ENCODE data around the gene CAMKMT.

The CAMKMT gene

GRCh38 chr2:44453259-44453658 lies 91.5 kb downstream of the CAMKMT start:
- H3K36me3 ChIP-seq (ENCODE audit: control insufficient read depth in 1 of 2, insufficient read depth in 2 of 2, low read length in 2 of 2): no peaks in the 10 kb centered on the region
- no peak overlapping the region for H3K23ac ChIP-seq (ENCODE audit: low read length)
- no peaks in the 10 kb centered on the region for H3K9me3 ChIP-seq (ENCODE audit: insufficient read depth, low read depth, low read length)
- H3K4ac ChIP-seq (ENCODE audit: low read depth, low read length): no peak overlapping the region
- WGBS (ENCODE audit: extremely low coverage, insufficient coverage, insufficient read length): no CpG with 5 or more reads among the region's 1 CpG
- no peaks in the 10 kb centered on the region for H3K79me2 ChIP-seq (ENCODE audit: control insufficient read depth, insufficient read depth, low read length, poor library complexity)
- no peak overlapping the region for H3K9ac ChIP-seq (ENCODE audit: low read length)
- H3K4me1 ChIP-seq (ENCODE audit: control insufficient read depth in 1 of 2, insufficient read depth in 2 of 2, low read length in 2 of 2): no peaks in the 10 kb centered on the region
- no peak overlapping the region for H3K27ac ChIP-seq (ENCODE audit: low read depth, low read length)
- H2BK120ac ChIP-seq (ENCODE audit: insufficient read depth, low read length, poor library complexity): no peak overlapping the region
- no peaks in the 10 kb centered on the region for H3K27me3 ChIP-seq (ENCODE audit: insufficient read depth, low read length)
- H4K12ac ChIP-seq (ENCODE audit: low read depth, low read length): no peak overlapping the region
- no peak for DNase-seq
- no peak overlapping the region for H2BK5ac ChIP-seq (ENCODE audit: low read depth, low read length, poor library complexity)
- no peak overlapping the region for H3K14ac ChIP-seq (ENCODE audit: low read length)
- H2AFZ ChIP-seq (ENCODE audit: insufficient read depth, low read length, poor library complexity): no peak overlapping the region
- H4K91ac ChIP-seq (ENCODE audit: low read depth, low read length): no peak overlapping the region
- no peak overlapping the region for H2AK5ac ChIP-seq (ENCODE audit: low read length)
- no peaks in the 10 kb centered on the region for H3K79me1 ChIP-seq (ENCODE audit: low read length)
- H4K8ac ChIP-seq (ENCODE audit: low read depth, low read length): no peak overlapping the region
- H3K18ac ChIP-seq (ENCODE audit: low read length): no peak overlapping the region
- H3K4me2 ChIP-seq (ENCODE audit: low read length): no peak overlapping the region
- H3K4me3 ChIP-seq (ENCODE audit: low read depth, low read length): no peak overlapping the region
- H2BK12ac ChIP-seq (ENCODE audit: low read length): no peak overlapping the region

- Histone ChIP-seq H3K14ac (ENCODE audit: low read length) (no peak overlapping the region), H2BK12ac (ENCODE audit: low read length) (no peak overlapping the region), H3K4me3 (ENCODE audit: low read depth, low read length) (no peak overlapping the region), H2BK120ac (ENCODE audit: insufficient read depth, low read length, poor library complexity) (no peak overlapping the region), H2AK5ac (ENCODE audit: low read length) (no peak overlapping the region), H3K4me1 (ENCODE audit: control insufficient read depth in 1 of 2, insufficient read depth in 2 of 2, low read length in 2 of 2) (no peaks in the 10 kb centered on the region), H3K36me3 (ENCODE audit: control insufficient read depth in 1 of 2, insufficient read depth in 2 of 2, low read length in 2 of 2) (no peaks in the 10 kb centered on the region), H4K91ac (ENCODE audit: low read depth, low read length) (no peak overlapping the region), H4K8ac (ENCODE audit: low read depth, low read length) (no peak overlapping the region), H3K4ac (ENCODE audit: low read depth, low read length) (no peak overlapping the region), H3K9ac (ENCODE audit: low read length) (no peak overlapping the region), H3K23ac (ENCODE audit: low read length) (no peak overlapping the region), H3K4me2 (ENCODE audit: low read length) (no peak overlapping the region), H2AFZ (ENCODE audit: insufficient read depth, low read length, poor library complexity) (no peak overlapping the region), H3K79me2 (ENCODE audit: control insufficient read depth, insufficient read depth, low read length, poor library complexity) (no peaks in the 10 kb centered on the region), H3K18ac (ENCODE audit: low read length) (no peak overlapping the region), H4K12ac (ENCODE audit: low read depth, low read length) (no peak overlapping the region), H3K79me1 (ENCODE audit: low read length) (no peaks in the 10 kb centered on the region), H3K9me3 (ENCODE audit: insufficient read depth, low read depth, low read length) (no peaks in the 10 kb centered on the region), H2BK5ac (ENCODE audit: low read depth, low read length, poor library complexity) (no peak overlapping the region), H3K27me3 (ENCODE audit: insufficient read depth, low read length) (no peaks in the 10 kb centered on the region), H3K27ac (ENCODE audit: low read depth, low read length) (no peak overlapping the region)
- no CpG with 5 or more reads among the region's 1 CpG for WGBS (ENCODE audit: extremely low coverage, insufficient coverage, insufficient read length)
- no peak for DNase-seq
Observed at GRCh38 chr2:44455877-44456276, 94.1 kb downstream of the CAMKMT start.

- DNase-seq: no peak
- Histone ChIP-seq H2BK12ac (ENCODE audit: low read length) (no peak overlapping the region), H4K8ac (ENCODE audit: low read depth, low read length) (no peak overlapping the region), H4K12ac (ENCODE audit: low read depth, low read length) (no peak overlapping the region), H2BK5ac (ENCODE audit: low read depth, low read length, poor library complexity) (no peak overlapping the region), H3K9ac (ENCODE audit: low read length) (no peak overlapping the region), H3K23ac (ENCODE audit: low read length) (no peak overlapping the region), H3K9me3 (ENCODE audit: insufficient read depth, low read depth, low read length) (no peaks in the 10 kb centered on the region), H3K4me3 (ENCODE audit: low read depth, low read length) (no peak overlapping the region), H3K4me2 (ENCODE audit: low read length) (no peak overlapping the region), H3K27me3 (ENCODE audit: insufficient read depth, low read length) (no peaks in the 10 kb centered on the region), H3K4me1 (ENCODE audit: control insufficient read depth in 1 of 2, insufficient read depth in 2 of 2, low read length in 2 of 2) (no peaks in the 10 kb centered on the region), H3K18ac (ENCODE audit: low read length) (no peak overlapping the region), H3K4ac (ENCODE audit: low read depth, low read length) (no peak overlapping the region), H3K27ac (ENCODE audit: low read depth, low read length) (no peak overlapping the region), H2BK120ac (ENCODE audit: insufficient read depth, low read length, poor library complexity) (no peak overlapping the region), H2AK5ac (ENCODE audit: low read length) (no peak overlapping the region), H3K79me2 (ENCODE audit: control insufficient read depth, insufficient read depth, low read length, poor library complexity) (no peaks in the 10 kb centered on the region), H3K36me3 (ENCODE audit: control insufficient read depth in 1 of 2, insufficient read depth in 2 of 2, low read length in 2 of 2) (no peaks in the 10 kb centered on the region), H3K79me1 (ENCODE audit: low read length) (no peaks in the 10 kb centered on the region), H3K14ac (ENCODE audit: low read length) (no peak overlapping the region), H2AFZ (ENCODE audit: insufficient read depth, low read length, poor library complexity) (no peak overlapping the region), H4K91ac (ENCODE audit: low read depth, low read length) (no peak overlapping the region)
Observed at GRCh38 chr2:44456946-44457345, 95.2 kb downstream of the CAMKMT start.

GRCh38 chr2:44459739-44460138 lies 98.0 kb downstream of the CAMKMT start:
- Histone ChIP-seq H2AK5ac (ENCODE audit: low read length) (no peak overlapping the region), H2BK120ac (ENCODE audit: insufficient read depth, low read length, poor library complexity) (no peak overlapping the region), H4K8ac (ENCODE audit: low read depth, low read length) (no peak overlapping the region), H2BK5ac (ENCODE audit: low read depth, low read length, poor library complexity) (no peak overlapping the region), H3K36me3 (ENCODE audit: control insufficient read depth in 1 of 2, insufficient read depth in 2 of 2, low read length in 2 of 2) (no peaks in the 10 kb centered on the region), H3K14ac (ENCODE audit: low read length) (no peak overlapping the region), H3K4me3 (ENCODE audit: low read depth, low read length) (no peak overlapping the region), H3K9me3 (ENCODE audit: insufficient read depth, low read depth, low read length) (no peaks in the 10 kb centered on the region), H3K27ac (ENCODE audit: low read depth, low read length) (no peak overlapping the region), H2BK12ac (ENCODE audit: low read length) (no peak overlapping the region), H3K79me1 (ENCODE audit: low read length) (no peaks in the 10 kb centered on the region), H3K79me2 (ENCODE audit: control insufficient read depth, insufficient read depth, low read length, poor library complexity) (no peaks in the 10 kb centered on the region), H2AFZ (ENCODE audit: insufficient read depth, low read length, poor library complexity) (no peak overlapping the region), H4K91ac (ENCODE audit: low read depth, low read length) (no peak overlapping the region), H3K27me3 (ENCODE audit: insufficient read depth, low read length) (no peaks in the 10 kb centered on the region), H4K12ac (ENCODE audit: low read depth, low read length) (no peak overlapping the region), H3K18ac (ENCODE audit: low read length) (no peak overlapping the region), H3K23ac (ENCODE audit: low read length) (no peak overlapping the region), H3K4me1 (ENCODE audit: control insufficient read depth in 1 of 2, insufficient read depth in 2 of 2, low read length in 2 of 2) (no peaks in the 10 kb centered on the region), H3K4ac (ENCODE audit: low read depth, low read length) (no peak overlapping the region), H3K4me2 (ENCODE audit: low read length) (no peak overlapping the region), H3K9ac (ENCODE audit: low read length) (no peak overlapping the region)
- no peak for DNase-seq
- no CpG with 5 or more reads among the region's 1 CpG for WGBS (ENCODE audit: extremely low coverage, insufficient coverage, insufficient read length)

All from trophoblast cell (in vitro differentiated cells and primary cell).